H9 (cell line): ENCODE results near the gene MBIP. TPM values are rescaled to one million over a fixed set of nuclear protein-coding genes. Genes with fewer than 3 reads are reported as not detected.

Source experiments
- DNase-seq: peaks from one replicate; pipeline ENCODE4 v3.0.0-alpha.2; 2017
- H2AFZ ChIP-seq: one replicate; pipeline ENCODE4 v1.6.1; 2013; ENCODE audit warnings: mild to moderate bottlenecking, low read length, control low read depth, moderate library complexity
- H2AK5ac ChIP-seq: 2 replicates; pipeline ENCODE4 v1.6.1; 2013; ENCODE audit warnings: low read length, control low read depth, mixed read lengths; ENCODE audit not compliant: insufficient read length
- H2BK120ac ChIP-seq: one replicate; pipeline ENCODE4 v1.6.1; 2013; ENCODE audit warnings: low read depth, mild to moderate bottlenecking, low read length, control low read depth, inconsistent platforms; ENCODE audit not compliant: poor library complexity, severe bottlenecking
- H2BK12ac ChIP-seq: 2 replicates; pipeline ENCODE4 v1.6.1; 2013; ENCODE audit warnings: low read length, control low read depth, mixed read lengths, low read depth; ENCODE audit not compliant: insufficient read length
- H2BK15ac ChIP-seq: 2 replicates; pipeline ENCODE4 v1.6.1; 2013; ENCODE audit warnings: low read depth, low read length, control low read depth
- H2BK20ac ChIP-seq: one replicate; pipeline ENCODE4 v1.6.1; 2013; ENCODE audit warnings: low read depth, mild to moderate bottlenecking, low read length, control low read depth, inconsistent platforms; ENCODE audit not compliant: poor library complexity, severe bottlenecking
- H2BK5ac ChIP-seq: 2 replicates; pipeline ENCODE4 v1.6.1; 2013; ENCODE audit warnings: low read length, control low read depth, mixed read lengths; ENCODE audit not compliant: insufficient read length
- H3K14ac ChIP-seq: 2 replicates; pipeline ENCODE4 v1.6.1; 2013; ENCODE audit warnings: low read length, control low read depth; ENCODE audit not compliant: insufficient read depth
- H3K18ac ChIP-seq: 2 replicates; pipeline ENCODE4 v1.6.1; 2013; ENCODE audit warnings: low read depth, mild to moderate bottlenecking, mixed read lengths, low read length, control low read depth; ENCODE audit not compliant: insufficient read length
- H3K23ac ChIP-seq: 2 replicates; pipeline ENCODE4 v1.6.1; 2013; ENCODE audit warnings: low read length, control low read depth, mixed read lengths, low read depth; ENCODE audit not compliant: insufficient read length
- H3K23me2 ChIP-seq: 2 replicates; pipeline ENCODE4 v1.6.1; 2013; ENCODE audit warnings: low read depth, mild to moderate bottlenecking, mixed read lengths, low read length, control low read depth; ENCODE audit not compliant: insufficient read length, poor library complexity, severe bottlenecking
- H3K27ac ChIP-seq: 2 replicates; pipeline ENCODE4 v1.5.1; 2013; ENCODE audit warnings: low read length, control low read depth, mixed read lengths, low read depth; ENCODE audit not compliant: insufficient read length
- H3K27me3 ChIP-seq: 2 replicates; pipeline ENCODE4 v1.6.1; 2013; ENCODE audit warnings: low read length, control low read depth, inconsistent platforms; ENCODE audit not compliant: insufficient read depth
- H3K4ac ChIP-seq: 2 replicates; pipeline ENCODE4 v1.6.1; 2013; ENCODE audit warnings: low read depth, mild to moderate bottlenecking, control low read depth, inconsistent platforms, low read length, moderate library complexity
- H3K4me1 ChIP-seq: 2 replicates; pipeline ENCODE4 v1.6.1; 2013; ENCODE audit warnings: low read length, control low read depth, inconsistent platforms; ENCODE audit not compliant: insufficient read depth
- H3K4me2 ChIP-seq: 2 replicates; pipeline ENCODE4 v1.6.1; 2013; ENCODE audit warnings: low read length, control low read depth, mixed read lengths; ENCODE audit not compliant: insufficient read length, insufficient read depth
- H3K56ac ChIP-seq: 2 replicates; pipeline ENCODE4 v1.6.1; 2013; ENCODE audit warnings: low read depth, mild to moderate bottlenecking, mixed read lengths, low read length, control low read depth; ENCODE audit not compliant: insufficient read length
- H3K79me1 ChIP-seq: 2 replicates; pipeline ENCODE4 v1.6.1; 2013; ENCODE audit warnings: low read depth, mild to moderate bottlenecking, moderate library complexity, low read length, control low read depth, inconsistent platforms; ENCODE audit not compliant: insufficient read depth, poor library complexity, severe bottlenecking
- H3K79me2 ChIP-seq: 2 replicates; pipeline ENCODE4 v1.6.1; 2013; ENCODE audit warnings: low read length, control low read depth, inconsistent platforms; ENCODE audit not compliant: insufficient read depth
- H3K9ac ChIP-seq: 2 replicates; pipeline ENCODE4 v1.6.1; 2013; ENCODE audit warnings: low read length, control low read depth, mixed read lengths; ENCODE audit not compliant: insufficient read length; ENCODE audit errors: extremely low read depth
- H3K9me3 ChIP-seq: one replicate; pipeline ENCODE4 v1.6.1; 2013; ENCODE audit warnings: low read depth, low read length, inconsistent platforms; ENCODE audit not compliant: control insufficient read depth
- H3T11ph ChIP-seq: one replicate; pipeline ENCODE4 v1.6.1; 2013; ENCODE audit warnings: mild to moderate bottlenecking, low read length, control low read depth, inconsistent platforms
- H4K20me1 ChIP-seq: one replicate; pipeline ENCODE4 v1.6.1; 2013; ENCODE audit not compliant: control insufficient read depth, insufficient read length, insufficient read depth
- H4K5ac ChIP-seq: 2 replicates; pipeline ENCODE4 v1.6.1; 2013; ENCODE audit warnings: low read depth, mild to moderate bottlenecking, mixed read lengths, low read length, control low read depth; ENCODE audit not compliant: insufficient read length
- H4K8ac ChIP-seq: replicated peaks from 2 replicates; pipeline ENCODE4 v1.6.1; 2013; ENCODE audit warnings: low read length, control low read depth, mixed read lengths, low read depth; ENCODE audit not compliant: insufficient read length
- H4K91ac ChIP-seq: 2 replicates; pipeline ENCODE4 v1.6.1; 2013; ENCODE audit warnings: low read depth, mild to moderate bottlenecking, moderate library complexity, mixed read lengths, low read length, control low read depth; ENCODE audit not compliant: insufficient read length
- H3K27ac Mint-ChIP-seq, 3 experiments: 2 replicates in 2 of 3; 3 replicates in 1 of 3; pipeline ENCODE4 v1.8.0; 2020 to 2021; ENCODE audit warnings: mixed read lengths in 3 of 3, mild to moderate bottlenecking in 1 of 3, moderate library complexity in 1 of 3
- H3K27me3 Mint-ChIP-seq: 2 replicates; pipeline ENCODE4 v1.8.0; 2021; ENCODE audit warnings: low read depth, mild to moderate bottlenecking, moderate library complexity, mixed read lengths
- H3K36me3 Mint-ChIP-seq, 3 experiments: 2 replicates in 2 of 3; 3 replicates in 1 of 3; pipeline ENCODE4 v1.8.0; 2020 to 2021; ENCODE audit warnings: low read depth in 3 of 3, mixed read lengths in 3 of 3; ENCODE audit not compliant: insufficient read depth in 1 of 3
- H3K4me1 Mint-ChIP-seq, 2 experiments: 2 replicates each; pipeline ENCODE4 v1.8.0; 2020; ENCODE audit warnings: mixed read lengths in 2 of 2
- H3K4me3 Mint-ChIP-seq, 2 experiments: 2 replicates in 1 of 2; 3 replicates in 1 of 2; pipeline ENCODE4 v1.8.0; 2020 to 2021; ENCODE audit warnings: mild to moderate bottlenecking in 2 of 2, mixed read lengths in 2 of 2, moderate library complexity in 1 of 2
- H3K9me3 Mint-ChIP-seq, 2 experiments: 2 replicates in 1 of 2; 3 replicates in 1 of 2; pipeline ENCODE4 v1.8.0; 2020; ENCODE audit warnings: mild to moderate bottlenecking in 2 of 2, mixed read lengths in 2 of 2, moderate library complexity in 1 of 2
- WGBS: extraction: QIAGEN DNeasy Blood & Tissue Kit; methylation state at CpG from one replicate; pipeline ENCODE4 v1.1.7; 2013; ENCODE audit warnings: missing lambda C conversion rate, low lambda C conversion rate, mixed read lengths; ENCODE audit not compliant: insufficient read length; ENCODE audit errors: extremely low coverage; 5-methylcytosine and 5-hydroxymethylcytosine counted together
- total RNA-seq: library from RNA; stranded (reverse); gene quantifications from 2 replicates; pipeline ENCODE4 v1.2.1, GENCODE V29; 2021
- TF ChIP-seq, protein P1 (sequence below): fragments of 200-600 bp; sonication (generic); conservative IDR thresholded peaks from 3 replicates; pipeline ENCODE4 v1.8.0; 2021; ENCODE audit warnings: antibody characterized with exemption, mild to moderate bottlenecking

Gene MBIP
- total RNA-seq, 1 experiment from 2014 or later = 29.6 TPM

GRCh38 chr14:36302823-36303222 is 17.6 kb downstream of the MBIP start:
- no peaks in the 10 kb centered on the region for H3K9me3 ChIP-seq
- H2BK12ac ChIP-seq = no peak overlapping the region
- H3K9ac ChIP-seq = no peak overlapping the region
- H3K4me1 Mint-ChIP-seq = no peaks in the 10 kb centered on the region
- H3K4me1 ChIP-seq = no peaks in the 10 kb centered on the region
- H4K8ac ChIP-seq = no peak overlapping the region
- H3K9me3 Mint-ChIP-seq = no peaks in the 10 kb centered on the region
- H2AFZ ChIP-seq = no peak overlapping the region
- H3K23ac ChIP-seq = no peak overlapping the region
- peaks cover 15 to 56% (median 55%) of the 10 kb centered on the region in 3 experiments; a peak in 6 of 7 replicates for H3K36me3 Mint-ChIP-seq
- no peaks in the 10 kb centered on the region for H3K23me2 ChIP-seq
- H3T11ph ChIP-seq = no peak overlapping the region
- no peak overlapping the region for H3K4me3 Mint-ChIP-seq
- H3K79me2 ChIP-seq = no peaks in the 10 kb centered on the region
- no peak overlapping the region for H3K14ac ChIP-seq
- H4K91ac ChIP-seq = no peak overlapping the region
- H2BK20ac ChIP-seq = no peak overlapping the region
- H3K4ac ChIP-seq = no peak overlapping the region
- no peak overlapping the region for H3K56ac ChIP-seq
- H3K18ac ChIP-seq = no peak overlapping the region
- no peak overlapping the region for H2BK15ac ChIP-seq
- no peak overlapping the region for H2BK5ac ChIP-seq
- H3K27me3 Mint-ChIP-seq = no peaks in the 10 kb centered on the region
- no CpG with 5 or more reads among the region's 2 CpGs for WGBS
- H3K27me3 ChIP-seq = no peaks in the 10 kb centered on the region
- H4K20me1 ChIP-seq = no peaks in the 10 kb centered on the region
- H3K27ac ChIP-seq = no peak overlapping the region
- H3K27ac Mint-ChIP-seq = no peak overlapping the region
- H3K79me1 ChIP-seq = no peaks in the 10 kb centered on the region
- no peak overlapping the region for H4K5ac ChIP-seq
- TF ChIP-seq, protein P1, sequence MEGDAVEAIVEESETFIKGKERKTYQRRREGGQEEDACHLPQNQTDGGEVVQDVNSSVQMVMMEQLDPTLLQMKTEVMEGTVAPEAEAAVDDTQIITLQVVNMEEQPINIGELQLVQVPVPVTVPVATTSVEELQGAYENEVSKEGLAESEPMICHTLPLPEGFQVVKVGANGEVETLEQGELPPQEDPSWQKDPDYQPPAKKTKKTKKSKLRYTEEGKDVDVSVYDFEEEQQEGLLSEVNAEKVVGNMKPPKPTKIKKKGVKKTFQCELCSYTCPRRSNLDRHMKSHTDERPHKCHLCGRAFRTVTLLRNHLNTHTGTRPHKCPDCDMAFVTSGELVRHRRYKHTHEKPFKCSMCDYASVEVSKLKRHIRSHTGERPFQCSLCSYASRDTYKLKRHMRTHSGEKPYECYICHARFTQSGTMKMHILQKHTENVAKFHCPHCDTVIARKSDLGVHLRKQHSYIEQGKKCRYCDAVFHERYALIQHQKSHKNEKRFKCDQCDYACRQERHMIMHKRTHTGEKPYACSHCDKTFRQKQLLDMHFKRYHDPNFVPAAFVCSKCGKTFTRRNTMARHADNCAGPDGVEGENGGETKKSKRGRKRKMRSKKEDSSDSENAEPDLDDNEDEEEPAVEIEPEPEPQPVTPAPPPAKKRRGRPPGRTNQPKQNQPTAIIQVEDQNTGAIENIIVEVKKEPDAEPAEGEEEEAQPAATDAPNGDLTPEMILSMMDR = no peak
- no peak overlapping the region for H3K4me2 ChIP-seq
- no peak overlapping the region for H2BK120ac ChIP-seq
- no peak for DNase-seq
- H2AK5ac ChIP-seq = no peak overlapping the region
